NCI-H345 treated with DMSO at 0.1 percent for 48 hours (cell line): ENCODE data around the gene RIMBP2.
A peak's percentile ranks its signal among the peaks of the same experiment; 100 is the strongest.
"Not testable (repeated sequence)": the region's sequence is repeated elsewhere in the genome, so short reads cannot be mapped to it uniquely, and the experiment has no call there.

Experiments used
- DNase-seq: peaks from one replicate; lab custom pipeline; 2025; ENCODE audit not compliant: unreplicated experiment; lab: John Stamatoyannopoulos, UW

RIMBP2 gene

DNA sequence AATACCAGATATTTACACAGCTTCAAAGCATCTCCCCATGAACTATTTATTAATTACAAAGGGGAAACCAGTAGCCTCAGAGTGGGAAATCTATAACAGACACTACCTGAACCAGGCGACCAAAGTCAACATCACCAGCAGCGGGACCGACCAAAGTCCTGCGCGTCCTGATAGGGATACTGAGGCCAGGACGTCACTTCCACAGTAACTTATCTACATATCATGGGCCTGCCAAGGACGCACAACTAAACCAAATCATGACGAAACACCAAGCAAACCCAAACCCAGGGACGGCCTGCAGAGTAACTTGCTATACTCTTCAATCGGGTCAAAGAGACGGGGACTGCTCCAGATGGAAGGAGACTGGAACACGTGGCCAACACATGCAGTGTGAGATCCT lies 26.0 kb upstream of the RIMBP2 start:
- no peak for DNase-seq

- no peak for DNase-seq
These were observed 23.5 kb upstream of the RIMBP2 start for GRCh38 chr12:130739571-130739970.

DNA sequence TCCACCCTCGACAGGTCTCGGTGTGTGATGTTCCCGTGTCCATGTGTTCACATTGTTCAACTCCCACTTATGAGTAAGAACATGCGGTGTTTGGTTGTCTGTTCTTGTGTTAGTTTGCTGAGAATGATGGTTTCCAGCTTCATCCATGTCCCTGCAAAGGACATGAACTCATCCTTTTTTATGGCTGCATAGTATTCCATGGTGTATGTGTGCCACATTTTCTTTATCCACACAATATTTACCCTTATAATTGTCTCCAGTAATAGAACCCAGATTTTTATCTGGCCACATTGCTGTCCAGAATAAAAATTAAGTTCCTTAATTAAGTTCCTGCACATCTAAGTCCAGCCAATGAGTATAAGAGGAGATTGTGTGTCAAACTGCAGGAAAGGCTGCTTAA lies 22.3 kb upstream of the RIMBP2 start:
- not testable (repeated sequence) for DNase-seq

DNA sequence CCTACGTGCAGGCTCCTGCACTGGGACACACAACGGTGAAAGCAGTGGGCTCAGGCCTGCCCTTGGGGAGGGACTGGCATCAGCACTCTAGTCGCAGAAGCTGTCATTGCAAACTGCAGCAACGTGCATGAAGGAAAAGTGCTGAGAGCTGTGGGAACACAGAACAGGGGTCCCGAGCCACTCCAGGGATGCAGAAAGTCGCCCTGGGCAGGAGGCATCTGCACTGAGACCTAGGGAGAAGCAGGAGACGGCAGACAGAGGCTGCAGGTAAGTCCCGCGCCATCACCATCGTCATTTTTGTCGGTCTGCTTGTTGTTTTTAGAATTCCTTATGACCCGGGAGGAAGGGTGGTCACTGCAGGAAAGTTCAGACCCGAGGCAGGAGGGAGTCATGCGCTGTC lies 21.6 kb upstream of the RIMBP2 start:
- DNase-seq: no peak

- no peak for DNase-seq
These were observed 13.2 kb upstream of the RIMBP2 start for GRCh38 chr12:130729344-130729743.

GRCh38 chr12:130728158-130729058 lies 12.3 kb upstream of the RIMBP2 start:
- DNase-seq: no peak

GRCh38 chr12:130719263-130719859 lies 3.3 kb upstream of the RIMBP2 start:
- no peak for DNase-seq

DNA sequence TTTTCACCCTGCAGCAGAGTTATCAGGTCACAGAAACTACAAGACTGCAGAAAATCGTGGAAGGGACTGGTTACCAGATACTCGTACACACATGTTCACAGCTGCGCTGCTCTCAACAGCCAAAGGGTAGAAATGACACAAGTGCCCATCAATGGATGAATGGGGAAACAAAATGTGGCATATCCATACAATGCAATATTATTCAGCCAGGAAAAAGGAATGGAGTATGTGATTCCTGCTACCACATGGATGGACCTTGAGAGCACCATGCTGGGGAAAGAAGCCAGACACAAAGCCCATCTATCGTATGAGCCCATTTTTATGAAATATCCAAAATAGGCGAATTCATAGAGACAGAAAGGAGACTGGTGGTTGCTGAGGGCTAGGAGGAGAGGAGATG lies 1.7 kb upstream of the RIMBP2 start:
- DNase-seq: no peak

DNA sequence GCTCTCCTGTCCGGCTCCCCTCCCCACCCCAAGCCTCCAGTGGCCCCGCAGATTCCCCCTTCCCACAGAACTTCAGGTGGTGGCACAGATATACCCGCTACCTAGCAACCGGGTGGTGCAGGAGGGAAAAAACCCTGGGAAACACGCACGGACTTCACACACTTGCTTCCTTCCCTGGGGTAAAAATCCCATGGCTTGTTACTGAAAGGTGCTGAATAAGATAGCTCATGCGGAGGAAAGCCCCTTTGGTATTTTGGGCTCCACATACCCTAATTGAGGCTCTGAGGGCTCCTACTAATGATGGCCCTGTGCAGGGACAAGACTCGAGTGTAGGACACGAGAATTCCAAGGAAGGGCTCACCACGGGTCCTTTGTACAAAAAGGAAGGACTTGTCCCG lies 869 bp upstream of the RIMBP2 start:
- no peak for DNase-seq

DNA sequence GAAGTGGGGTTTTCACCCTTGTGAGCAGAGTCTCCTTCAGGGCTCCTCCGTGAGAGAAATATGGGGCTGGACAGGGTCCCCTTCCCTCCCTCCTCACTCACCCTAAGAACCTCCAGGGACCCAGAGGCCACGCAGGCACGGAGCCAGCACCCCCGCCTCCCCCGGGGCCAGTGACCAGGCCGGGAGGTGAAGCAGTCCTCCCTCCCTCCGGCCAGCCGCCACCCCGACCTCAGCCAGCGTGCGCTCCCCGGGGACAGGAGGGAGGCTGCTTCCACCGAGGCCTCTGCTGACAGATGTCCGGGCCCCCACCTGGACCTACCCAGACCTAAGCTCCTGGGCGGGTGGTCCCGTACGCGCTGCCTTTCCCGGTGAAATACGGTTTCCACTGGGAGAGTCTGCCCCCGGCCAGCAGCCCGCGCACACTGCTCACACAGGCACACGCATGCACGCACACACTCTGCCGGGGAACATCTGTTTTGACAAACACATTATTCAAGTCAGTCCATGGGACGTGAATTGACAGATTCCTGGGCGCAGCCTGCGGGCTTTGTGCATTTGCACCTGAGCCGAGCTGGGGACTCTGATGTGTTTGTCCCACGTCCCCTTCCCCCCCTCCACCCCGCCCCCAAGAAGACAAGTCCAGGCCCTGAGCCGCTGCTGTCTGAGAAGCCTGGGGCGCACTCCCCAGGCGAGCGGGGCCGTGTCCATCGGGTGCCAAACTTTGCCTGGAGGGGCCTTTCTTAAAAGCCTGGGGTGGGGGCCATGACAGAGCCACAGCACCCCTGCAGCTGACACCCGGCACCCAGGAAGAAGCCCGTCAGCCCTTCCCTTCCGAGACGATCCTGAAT lies 725 bp downstream of the RIMBP2 start:
- DNase-seq: no peak

GRCh38 chr12:130714591-130715149 lies 1.4 kb downstream of the RIMBP2 start:
- no peak for DNase-seq

DNA sequence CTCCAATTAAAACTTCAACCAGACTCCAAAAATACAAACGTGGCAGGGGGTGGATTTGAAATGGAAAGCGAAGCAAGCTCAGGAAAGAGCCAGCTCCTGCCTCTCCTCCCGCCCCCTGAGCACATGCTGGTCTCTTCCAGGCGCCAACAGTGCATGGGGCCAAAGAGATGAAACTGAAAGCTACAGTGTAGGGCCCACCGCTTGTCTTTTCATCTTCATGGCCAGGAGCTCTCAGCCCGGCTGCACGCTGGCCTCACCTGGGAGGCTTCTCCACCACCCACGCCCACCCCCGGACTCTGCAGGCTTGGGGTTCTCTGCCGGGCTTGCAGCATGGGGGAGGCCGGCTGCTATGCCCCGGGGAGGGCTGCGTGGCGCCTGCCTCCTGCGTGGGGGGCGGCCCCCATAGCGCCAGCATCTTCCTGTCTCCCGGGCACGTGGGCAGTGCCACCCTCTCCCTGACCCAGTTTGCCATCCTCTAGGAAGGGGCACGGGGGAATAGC lies 2.0 kb downstream of the RIMBP2 start:
- DNase-seq: no peak

- no peak for DNase-seq
These were observed 2.5 kb downstream of the RIMBP2 start for GRCh38 chr12:130713581-130713991.

DNA sequence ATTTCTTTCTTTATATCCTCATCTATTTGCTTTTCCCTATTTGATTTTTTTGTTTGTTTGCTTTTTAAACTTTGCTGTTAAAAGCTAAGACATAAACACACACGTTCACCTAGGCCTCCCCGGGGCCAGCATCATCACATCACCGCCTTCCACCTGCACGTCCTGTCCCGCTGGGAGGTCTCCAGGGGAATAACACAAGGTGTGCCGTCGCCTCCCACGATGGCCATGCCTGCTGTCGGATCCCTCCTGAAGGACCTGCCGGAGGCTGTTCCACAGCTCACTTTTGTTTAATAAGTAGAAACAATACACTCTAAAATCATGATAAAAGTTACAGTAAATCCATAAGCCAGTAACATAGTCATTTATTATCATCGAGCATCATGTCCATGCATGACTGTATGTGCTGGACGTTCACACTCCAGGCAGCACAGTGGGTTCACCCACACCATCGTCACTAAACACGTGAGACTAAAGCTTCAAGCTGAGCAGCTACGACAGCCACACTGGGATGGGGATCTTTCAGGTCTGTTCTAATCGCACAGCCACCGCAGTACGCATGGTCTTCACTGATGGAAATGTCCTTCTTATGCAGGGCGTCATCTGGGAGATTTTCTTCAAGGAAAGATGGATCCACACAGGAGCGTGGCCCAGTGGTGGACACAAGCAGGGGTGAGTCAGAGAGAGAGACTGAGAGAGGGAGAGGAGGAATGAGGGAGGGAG lies 3.6 kb downstream of the RIMBP2 start:
- DNase-seq: no peak

DNA sequence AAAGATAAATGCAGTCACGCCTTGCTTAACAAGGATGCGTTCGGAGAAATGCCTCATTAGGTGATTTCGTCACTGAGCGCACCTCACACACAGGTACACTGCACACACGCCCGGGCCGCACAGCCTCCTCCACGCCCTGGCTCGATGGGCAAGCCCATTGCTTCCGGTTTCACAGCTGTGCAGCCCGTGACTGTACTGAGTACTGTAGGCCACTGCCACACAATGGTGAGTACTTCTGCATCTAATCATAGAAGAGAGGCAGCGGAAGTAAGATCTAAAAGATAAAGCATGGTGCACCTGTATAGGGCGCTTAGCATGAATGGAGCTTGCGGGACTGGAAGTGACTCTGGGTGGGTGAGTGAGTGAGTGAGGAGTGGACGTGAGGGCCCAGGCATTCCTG lies 4.3 kb downstream of the RIMBP2 start:
- peak; percentile 17 for DNase-seq

- no peak for DNase-seq
These were observed 5.4 kb downstream of the RIMBP2 start for GRCh38 chr12:130710733-130711080.

GRCh38 chr12:130709971-130710732 lies 5.9 kb downstream of the RIMBP2 start:
- DNase-seq: no peak

GRCh38 chr12:130709151-130709970 lies 6.7 kb downstream of the RIMBP2 start:
- DNase-seq: no peak

- no peak for DNase-seq
These were observed 7.5 kb downstream of the RIMBP2 start for GRCh38 chr12:130708648-130709047.
